HG03432 (cell line): ENCODE measurements around the gene RPS16.

Source experiments
- ATAC-seq: cut with Tn5 transposase; IDR thresholded peaks from one replicate; pipeline ENCODE4 v1.9.1; 2021; ENCODE audit warnings: mild to moderate bottlenecking, moderate library complexity; ENCODE audit not compliant: unreplicated experiment

Gene RPS16

DNA sequence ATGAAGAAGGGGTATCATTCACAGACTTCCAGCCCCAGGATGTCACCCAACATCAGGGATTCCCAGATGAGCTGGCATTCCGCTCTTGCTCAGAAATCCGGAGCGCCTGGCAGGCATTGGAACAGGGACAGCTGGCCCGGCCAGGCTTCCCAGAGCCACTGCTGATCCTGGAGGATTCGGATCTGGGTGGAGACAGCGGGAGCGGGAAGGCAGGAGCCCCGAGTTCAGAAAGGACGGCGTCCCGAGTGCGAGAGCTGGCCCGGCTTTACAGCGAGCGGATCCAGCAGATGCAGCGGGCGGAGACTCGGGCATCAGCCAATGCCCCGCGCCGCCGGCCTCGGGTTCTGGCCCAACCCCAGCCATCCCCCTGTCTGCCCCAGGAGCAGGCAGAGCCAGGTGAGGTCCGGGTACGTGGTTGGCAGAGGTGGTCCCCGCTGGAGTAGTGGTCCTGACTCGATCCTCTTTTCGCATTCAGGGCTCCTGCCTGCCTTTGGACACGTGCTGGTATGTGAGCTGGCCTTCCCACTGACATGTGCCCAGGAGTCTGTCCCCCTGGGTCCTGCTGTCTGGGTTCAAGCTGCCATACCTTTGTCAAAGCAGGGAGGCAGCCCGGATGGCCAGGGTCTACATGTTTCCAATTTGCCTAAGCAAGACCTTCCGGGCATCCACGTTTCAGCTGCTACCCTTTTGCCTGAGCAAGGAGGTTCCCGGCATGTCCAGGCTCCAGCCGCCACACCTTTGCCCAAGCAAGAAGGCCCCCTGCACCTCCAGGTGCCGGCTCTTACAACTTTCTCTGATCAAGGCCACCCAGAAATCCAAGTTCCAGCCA is 12.3 kb downstream of the RPS16 start:
- no peak for ATAC-seq

DNA sequence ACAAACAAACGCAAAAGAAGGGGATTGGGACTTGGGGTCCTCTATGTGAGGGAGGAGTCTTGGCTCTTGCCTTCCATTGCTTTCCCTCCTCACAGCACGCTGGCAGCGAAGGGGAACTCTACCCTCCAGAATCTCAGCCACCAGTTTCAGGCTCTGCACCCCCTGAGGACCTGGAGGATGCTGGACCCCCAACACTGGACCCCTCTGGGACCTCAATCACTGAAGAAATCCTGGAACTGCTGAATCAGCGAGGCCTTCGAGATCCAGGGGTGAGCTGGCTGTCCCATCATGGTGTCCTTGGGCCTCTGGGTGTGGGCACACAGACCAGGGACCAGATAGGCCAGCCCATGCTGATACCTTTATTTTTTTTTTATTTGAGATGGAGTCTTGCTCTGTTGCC is 13.7 kb downstream of the RPS16 start:
- no peak for ATAC-seq

DNA sequence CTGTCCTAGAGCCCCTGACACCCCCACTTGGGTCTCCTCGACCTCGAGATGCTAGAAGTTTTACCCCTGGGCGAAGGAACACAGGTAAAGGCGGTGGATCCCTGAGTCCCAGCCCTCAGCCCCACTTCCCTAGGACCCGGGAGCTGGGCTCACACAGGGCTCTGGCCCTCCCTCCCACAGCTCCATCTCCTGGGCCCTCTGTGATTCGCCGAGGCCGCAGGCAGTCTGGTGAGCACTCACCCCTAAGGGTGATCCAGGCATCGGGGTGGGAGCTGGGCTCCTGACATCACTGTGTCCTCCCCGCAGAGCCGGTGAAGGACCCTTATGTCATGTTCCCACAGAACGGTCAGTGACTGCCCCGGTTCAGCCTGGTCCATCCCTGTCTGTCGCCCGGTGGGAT is 15.0 kb downstream of the RPS16 start:
- no peak for ATAC-seq

DNA sequence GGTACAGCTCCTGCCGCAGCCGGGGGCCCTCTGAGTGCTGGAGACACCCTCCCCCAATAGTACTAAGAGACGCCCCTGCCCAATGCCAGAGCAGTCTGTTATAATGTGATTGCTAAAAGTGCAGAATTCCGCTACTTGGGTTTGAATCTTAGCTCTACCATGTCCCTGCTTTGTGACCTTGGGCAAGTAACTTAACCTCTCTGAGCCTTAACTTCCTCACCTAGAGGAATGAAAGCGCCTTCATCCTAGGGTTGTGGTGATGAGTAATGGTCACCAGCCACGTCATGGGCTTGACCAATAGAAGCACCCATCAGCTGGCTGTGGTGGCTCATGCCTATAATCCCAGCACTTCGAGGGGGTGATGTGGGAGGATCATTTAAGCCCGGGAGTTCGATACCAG is 16.7 kb downstream of the RPS16 start:
- no peak for ATAC-seq

DNA sequence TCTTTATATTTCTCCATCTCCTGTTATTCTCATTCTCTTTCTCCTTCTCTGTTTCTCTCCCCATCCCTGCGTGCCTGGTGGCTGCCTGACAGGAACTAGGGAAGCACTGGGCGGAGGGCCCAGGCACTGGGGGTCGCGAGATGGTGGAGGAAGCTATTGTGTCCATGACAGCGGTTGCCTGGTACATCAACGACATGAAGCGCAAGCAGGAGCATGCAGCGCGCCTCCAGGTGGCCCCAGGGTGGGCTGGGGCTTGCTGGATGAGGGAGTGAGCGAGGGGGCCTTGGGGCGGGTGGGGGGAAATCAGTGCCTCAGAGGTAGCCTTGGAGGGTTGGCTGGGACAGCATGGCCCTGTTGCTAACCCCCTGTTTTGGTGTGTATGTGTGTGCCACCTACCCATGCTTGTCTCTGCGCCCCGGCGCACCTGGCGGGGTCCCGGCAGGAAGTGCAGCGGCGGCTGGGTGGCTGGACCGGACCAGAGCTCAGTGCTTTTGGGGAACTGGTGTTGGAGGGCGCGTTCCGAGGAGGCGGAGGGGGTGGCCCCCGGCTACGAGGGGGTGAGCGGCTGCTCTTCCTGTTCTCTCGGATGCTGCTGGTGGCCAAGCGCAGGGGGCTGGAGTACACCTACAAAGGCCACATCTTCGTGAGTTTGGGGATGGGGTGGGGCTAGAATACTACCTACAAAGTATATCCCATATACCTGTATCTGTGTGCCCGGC is 18.1 kb downstream of the RPS16 start:
- no peak for ATAC-seq

DNA sequence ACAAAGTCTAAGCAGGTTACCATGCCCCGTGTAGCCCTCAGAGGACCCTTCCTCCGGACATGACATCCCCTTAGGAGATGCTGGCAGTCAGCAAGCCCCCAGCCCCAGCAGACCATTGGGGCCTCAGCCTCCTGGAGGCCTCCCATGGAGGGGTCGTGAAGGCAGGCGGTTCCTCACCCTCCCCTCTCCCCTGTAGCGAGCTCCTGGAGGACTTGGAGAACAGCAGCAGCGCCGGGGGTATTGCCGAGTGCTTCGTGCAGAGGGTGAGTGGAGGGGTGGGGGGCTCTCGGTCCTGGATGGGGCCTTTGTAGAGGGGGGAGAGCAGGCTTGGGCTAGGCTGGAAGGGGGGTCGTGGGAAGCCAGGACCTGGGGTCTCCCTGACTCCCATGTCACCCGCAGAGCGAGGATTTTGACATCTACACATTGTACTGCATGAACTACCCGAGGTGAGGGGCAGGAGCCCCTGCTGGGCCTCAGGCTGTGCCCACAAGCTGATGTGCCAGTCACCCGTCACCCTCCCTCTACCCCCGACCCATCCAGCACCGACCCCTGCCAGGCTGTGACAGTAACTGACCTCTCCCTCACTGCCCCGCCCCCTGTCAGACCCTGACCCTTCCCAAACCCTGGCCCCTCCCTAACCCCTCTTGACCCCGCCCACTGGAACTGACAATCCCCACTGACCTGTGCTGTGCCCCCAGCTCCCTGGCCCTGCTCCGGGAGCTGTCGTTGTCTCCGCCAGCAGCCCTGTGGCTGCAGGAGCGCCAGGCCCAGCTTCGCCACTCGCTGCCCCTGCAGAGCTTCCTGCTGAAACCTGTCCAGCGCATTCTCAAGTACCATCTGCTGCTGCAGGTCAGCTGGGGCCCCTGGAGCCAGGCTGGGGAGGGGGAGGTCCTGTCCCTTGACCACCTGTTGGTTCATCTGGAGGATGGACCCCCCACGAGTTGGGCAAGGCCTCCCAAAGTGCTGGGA is 19.3 kb downstream of the RPS16 start:
- ATAC-seq = no peak

DNA sequence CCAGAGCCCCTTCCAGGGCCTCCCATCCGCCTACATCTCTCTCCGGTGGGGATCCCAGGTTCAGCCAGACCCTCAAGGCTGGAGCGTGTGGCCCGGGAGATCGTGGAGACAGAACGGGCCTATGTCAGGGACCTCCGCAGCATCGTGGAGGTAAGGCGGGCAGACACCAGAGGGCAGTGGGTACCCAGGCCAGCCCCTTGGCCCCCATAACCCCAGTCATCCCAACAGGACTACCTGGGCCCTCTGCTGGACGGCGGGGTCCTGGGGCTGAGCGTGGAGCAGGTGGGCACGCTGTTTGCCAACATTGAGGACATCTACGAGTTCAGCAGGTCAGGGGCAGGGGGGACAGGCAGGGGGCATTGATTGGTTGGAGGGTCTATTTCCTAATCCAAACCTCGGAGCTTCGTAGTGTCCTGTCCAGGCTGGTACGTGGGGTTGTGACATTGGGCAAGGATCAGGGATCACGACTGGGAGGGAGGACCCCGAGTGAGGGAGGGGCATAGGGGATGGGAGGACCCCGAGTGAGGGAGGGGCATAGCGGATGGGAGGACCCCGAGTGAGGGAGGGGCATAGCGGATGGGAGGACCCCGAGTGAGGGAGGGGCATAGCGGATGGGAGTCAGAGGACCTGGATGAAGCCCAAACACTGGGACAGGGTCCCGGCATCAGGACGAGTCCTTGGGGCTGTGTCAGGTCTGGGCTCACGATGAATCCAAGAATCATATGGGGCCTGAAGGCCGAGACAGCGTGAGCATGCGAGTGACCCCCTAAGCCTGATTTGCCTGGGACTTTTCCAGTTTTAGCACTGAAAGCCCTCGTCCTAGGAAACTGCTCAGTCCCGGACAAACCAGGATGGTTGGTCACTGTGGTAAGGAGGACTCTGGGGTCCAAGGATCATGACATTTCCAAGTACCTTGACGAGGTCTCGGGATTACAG is 20.4 kb downstream of the RPS16 start:
- no peak for ATAC-seq

DNA sequence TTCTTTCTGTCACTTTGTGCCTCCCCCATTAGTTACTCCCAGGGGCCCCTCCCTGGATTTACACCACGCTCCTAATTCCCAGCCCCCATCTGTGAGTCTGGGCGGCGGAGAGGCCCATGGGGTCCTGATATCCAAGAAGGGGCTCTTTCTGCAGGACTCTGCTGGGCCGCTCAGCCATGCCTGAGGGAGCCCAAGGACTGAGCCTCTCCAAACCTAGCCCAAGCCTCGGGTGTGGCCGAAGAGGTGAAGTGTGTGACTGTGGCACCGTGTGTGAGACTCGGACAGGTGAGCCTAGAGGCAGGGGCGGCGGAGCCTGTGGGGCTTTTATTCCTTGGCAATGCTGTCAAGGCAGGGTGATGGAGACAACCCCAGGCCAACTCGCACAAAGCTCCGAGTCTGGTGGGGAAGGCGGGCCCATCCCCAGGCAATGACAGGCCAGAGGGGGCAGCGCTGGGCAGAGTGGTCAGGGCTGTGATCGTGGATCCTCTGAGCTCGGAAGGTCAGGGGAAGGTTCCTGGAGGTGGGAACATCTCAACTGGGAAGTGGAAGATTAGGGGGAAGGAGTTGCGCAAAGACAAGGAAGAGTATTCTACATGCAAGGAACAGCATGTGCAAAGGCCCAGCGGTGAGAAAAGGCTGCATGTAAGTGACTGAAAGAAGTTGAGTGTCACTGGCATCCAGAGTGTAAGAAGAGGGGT is 21.7 kb downstream of the RPS16 start:
- ATAC-seq = no peak

DNA sequence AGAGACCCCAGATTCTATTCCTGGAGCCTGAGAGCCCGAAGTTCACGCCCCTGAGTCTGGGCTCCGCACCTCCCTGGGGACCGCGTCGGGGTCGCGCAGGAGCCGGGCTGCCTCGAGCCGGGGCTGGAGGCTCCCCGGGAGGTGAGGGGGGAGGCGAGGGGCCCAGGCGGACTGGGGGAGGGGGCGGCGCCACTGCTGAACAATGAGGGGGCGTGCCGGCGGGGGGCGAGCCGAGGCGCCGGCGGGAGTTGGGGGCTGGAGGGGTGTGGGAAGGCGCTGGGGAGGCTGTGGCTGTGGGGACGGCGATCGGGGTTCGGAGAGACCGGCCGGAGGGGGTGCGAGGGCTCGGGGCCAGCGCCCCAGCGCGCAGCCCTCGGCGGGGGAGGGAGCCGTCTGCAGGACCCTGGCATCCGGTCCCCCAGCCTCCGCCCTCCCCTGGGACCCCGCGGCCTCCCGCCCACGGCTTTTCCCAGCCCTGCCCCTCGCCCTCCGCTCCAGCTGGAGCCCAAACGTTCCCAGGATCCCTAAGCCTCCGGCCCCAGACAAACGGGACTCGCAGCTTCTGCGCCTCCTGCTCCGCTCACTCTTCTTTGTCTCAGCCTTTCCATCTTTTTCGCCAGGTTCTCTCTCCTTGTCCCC is 22.4 kb downstream of the RPS16 start:
- no peak for ATAC-seq

DNA sequence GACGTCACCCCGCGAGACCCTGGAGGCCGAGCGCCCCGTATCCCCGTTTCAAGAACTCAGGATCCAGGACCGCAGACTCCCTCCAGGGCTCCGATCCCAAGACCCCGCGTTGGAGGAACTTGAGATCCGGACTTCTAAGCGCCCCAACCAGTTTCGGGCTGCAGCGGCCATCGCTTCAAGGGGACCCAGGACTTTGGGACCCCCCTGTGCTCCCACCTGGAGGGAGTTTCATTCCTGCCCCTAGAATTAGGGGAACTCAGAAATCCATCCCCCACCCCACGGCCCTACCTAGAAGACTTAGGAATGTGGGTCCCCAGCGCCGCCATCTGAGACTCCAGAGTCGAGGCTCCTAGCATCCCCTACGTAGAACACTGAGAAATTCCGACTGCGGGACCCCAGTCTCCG is 22.9 kb downstream of the RPS16 start:
- ATAC-seq = no peak

DNA sequence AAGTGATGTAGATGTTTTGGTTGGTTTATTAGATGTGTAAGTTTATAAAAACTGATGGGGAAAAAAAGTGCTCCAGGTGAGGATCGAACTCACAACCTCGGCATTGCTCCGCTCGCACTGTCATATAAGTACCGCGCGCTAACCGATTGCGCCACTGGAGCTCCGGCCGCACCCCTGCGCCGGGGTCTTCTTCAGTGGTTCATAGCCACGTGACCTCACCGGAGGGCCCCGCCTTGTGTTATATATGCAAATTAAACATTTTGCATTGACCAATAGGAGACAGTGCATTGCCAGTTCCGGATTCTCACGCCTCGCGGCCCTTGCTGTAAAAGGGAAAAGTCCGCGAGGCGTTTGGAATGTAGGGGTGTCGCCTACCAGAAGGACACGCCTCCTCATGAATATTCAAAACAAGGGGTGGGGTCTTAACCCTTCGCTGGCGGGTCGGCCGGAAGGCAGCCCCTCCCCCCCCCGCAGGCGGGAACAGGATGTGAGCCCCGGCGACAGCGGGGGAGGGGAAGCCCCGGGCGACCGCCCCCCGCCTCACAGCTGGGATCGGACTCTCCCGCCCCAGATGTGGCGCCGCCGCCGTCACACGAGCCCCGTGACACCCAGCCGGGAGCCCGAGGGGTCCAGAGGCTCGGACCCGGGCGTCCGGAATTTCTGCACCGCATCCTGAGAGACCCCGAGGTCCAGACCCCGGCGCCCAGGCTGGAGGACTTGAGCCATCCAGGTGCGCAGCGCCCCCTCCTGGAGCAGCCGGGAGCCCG is 23.5 kb downstream of the RPS16 start, which contains the start of gene PLEKHG2:
TSS of gene PLEKHG2 (plus strand) at position 570 of the 767 bp plus-strand sequence. CDS start 1,418 bp downstream, outside the sequence.
- peak; percentile 46 for ATAC-seq

DNA sequence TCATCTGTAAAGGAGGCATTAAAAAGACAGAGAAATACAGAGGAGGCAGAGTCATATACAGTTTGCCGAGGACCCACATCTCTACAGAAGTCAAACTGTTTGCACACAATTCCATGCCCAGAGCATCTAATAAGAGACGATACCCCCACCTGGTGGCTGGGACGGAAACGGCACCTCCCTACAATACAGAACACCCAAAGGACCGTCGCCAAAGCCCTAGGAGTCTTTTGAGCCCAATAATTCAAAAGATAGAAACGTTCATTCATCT is 24.0 kb downstream of the RPS16 start:
- peak; percentile 25 for ATAC-seq

DNA sequence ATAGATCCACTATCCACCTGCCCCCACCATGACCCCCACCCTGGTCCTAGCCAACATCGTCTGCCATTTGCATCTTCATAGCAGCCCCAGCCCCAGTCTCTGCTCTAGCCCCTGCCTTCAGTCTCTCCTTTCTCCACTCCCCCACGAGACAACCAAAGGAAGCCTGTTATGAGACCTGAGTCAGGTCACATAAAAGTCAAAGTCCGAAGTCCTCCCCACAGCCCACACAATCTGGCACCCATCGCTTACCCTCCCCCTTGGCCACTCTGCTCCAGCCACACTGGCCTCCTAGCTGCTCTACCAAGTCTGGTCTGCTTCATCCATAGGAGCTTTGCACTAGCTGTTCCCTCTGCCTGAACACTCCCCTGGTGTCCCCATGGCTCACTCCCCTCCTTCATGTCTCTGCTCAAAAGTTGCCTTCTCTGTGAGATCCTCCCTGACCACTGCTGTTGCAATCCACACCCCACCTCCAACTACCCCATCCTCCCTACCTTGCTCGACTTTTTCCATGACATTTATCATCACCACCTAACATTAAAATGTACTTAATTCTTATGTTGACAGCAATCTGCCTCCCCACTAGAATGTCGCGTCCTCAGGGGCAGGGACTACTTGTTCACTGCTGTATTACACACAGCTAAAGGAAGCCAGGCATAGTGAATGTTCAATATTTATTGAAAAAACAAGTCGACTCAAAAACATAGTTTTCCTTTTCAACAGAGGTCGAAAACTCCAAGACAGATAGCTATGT is 24.5 kb downstream of the RPS16 start:
- ATAC-seq = no peak

DNA sequence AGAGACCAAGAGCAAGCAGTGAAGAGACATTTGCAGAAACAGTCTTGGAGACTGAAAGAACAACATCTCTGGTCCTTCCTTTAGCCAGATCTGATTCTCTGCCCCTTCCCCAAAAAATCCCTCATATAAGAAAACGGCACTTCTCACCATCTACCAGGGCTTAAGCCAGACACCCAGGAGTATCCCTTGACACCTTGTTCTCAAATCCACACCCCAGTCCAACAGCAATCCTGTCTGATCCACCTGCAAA is 25.0 kb downstream of the RPS16 start:
- no peak for ATAC-seq

DNA sequence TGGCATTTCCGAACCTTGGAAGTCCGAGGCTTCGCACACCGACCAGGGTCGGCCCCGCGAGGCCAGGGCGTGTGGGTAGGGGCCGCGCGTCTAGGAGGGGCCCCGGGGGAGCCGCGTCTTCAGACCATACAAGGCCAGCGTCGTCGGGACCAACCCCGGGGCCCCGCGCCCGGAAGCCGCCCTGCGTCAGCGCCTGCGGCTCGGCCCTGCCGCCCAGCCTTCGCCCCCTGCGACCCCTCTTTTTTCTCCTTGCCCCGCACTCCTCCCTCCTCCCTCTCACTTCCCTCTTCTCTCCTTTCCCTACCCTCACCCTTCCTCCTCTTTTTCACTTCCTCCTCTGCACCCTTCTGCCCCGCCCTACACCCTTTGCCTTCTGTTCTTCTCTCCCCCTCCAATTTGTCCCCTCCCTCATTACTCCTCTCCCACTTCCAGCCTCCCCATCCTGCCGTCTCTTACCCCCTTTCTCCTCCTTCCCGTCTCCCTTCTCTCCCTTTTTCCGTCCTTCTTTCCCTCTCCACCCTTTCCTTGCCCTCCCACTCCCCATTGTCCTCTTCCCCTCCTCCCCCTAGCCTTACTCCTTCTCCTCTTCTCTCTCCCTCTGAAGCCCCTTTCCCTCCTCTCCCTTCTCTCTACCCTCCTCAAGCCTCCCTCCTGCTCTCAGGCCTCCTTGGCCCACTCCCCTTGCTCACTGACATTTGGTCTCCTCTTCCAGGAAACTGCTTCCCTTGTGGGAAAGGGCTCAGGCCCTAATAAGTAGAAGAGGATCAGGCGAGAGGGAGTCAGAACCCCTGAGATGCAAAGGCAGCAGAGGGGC is 25.5 kb downstream of the RPS16 start:
- peak; percentile 12 for ATAC-seq

DNA sequence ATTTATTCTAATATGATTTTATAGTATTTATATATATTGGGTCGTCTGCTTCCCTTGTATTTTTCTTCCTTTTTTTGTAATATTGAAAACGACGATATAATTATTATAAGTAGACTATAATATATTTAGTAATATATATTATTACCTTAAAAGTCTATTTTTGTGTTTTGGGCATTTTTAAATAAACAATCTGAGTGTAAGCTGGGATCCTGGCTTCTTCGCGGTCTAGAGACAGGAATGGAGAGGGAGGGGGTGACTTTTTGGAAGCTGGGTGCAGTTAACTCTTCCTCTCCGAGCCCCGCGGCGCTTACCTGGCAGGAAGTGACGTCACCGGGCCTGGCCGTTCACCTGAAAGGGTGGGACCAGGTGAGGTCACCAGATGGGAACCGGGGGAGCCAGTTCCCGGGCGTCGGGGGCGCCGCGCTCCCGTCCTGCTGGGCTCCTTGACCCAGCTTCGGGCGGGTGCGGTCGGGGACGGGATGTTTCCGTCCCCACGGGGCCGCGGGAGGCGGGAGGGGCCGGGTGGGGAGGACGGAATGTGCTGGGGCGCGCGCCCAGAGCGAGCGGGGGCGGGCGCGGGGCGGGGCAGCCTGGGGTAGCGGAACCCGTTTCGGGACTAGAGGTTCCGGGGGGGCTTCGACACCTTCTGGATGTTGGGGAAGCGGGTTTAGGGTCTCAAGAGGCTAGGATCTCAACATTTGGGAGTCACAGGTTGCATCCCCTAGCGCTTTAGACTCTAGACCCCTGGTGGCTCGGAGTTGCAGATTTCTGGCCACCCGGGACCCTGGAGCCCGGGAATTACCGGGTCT is 26.3 kb downstream of the RPS16 start:
- ATAC-seq = no peak
